ENCODE results near the gene UTP14A.

- TF ChIP-seq CTCF (IDR thresholded peaks at IDR 0.05; ENCODE audit: borderline replicate concordance, extremely low read depth, low read length, poor library complexity, severe bottlenecking) (no peak), EZH2 (IDR thresholded peaks at IDR 0.05; ENCODE audit: borderline replicate concordance, low read depth, low read length, severe bottlenecking) (no peak)
Measured at GRCh38 chrX:129932821-129933321, 26.9 kb downstream of the UTP14A start.

All from DND-41 (cell line).